ENCODE measurements around the gene ALLC.
"Not testable (repeated sequence)": the region's sequence is repeated elsewhere in the genome, so short reads cannot be mapped to it uniquely, and the experiment has no call there.

The ALLC gene

GRCh38 chr2:3626118-3626811 is 31.7 kb upstream of the ALLC start:
- no peak for DNase-seq (ENCODE audit: low spot score)

GRCh38 chr2:3626812-3627499 is 31.0 kb upstream of the ALLC start:
- DNase-seq (ENCODE audit: low spot score): no peak

DNA sequence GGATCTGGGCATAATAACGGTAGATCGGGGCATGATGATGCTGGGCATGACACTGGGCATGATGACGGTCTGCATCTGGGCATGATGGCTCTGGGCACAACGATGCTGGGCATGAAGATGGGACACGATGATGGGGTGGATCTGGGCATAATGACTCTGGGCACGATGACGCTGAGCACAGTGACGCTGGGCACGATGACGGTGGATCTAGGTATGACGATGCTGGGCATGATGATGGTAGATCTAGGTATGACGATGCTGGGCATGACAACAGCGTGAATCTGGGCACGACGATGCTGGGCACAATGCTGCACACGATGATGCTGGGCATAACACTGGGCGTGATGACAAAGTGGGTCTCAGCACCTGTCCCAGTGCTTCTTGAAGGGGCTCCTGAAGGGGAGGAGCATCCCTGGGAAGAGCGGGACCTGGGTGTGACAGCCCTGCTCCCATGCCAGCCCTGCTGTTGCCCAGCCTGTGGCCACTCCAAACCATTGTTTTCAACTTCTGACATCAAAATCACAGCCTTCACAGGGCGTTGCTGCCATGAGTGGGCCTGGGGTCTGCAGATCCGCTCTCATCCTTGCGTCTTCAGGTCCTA is 30.4 kb upstream of the ALLC start:
- DNase-seq (ENCODE audit: low spot score): no peak

DNA sequence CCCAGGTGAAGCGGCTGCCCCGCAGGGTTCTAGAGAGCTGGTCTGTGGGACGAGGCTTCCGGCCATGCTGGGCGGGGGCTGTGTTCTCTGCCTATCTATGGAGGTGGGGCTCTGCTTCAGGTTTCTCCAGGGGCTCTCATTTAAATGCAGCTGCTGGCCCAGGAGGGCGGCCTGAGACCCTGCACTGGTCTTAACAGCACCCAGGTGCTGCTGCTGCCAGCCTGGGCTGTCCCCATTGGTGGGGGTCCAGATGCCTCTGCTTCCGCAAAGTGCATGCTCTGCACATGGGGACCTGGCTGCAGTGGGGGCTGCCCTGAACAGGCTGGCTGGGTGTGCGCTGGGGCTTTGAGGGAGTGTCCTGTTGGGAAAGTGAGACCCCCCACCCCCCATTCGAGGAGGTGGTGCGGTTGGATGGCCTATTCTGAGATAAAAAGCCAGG is 29.7 kb upstream of the ALLC start:
- DNase-seq (ENCODE audit: low spot score): no peak

- DNase-seq (ENCODE audit: low spot score): no peak
These were observed 29.2 kb upstream of the ALLC start for GRCh38 chr2:3628800-3629199.

GRCh38 chr2:3630631-3631030 is 27.4 kb upstream of the ALLC start:
- DNase-seq (ENCODE audit: low spot score): no peak

DNA sequence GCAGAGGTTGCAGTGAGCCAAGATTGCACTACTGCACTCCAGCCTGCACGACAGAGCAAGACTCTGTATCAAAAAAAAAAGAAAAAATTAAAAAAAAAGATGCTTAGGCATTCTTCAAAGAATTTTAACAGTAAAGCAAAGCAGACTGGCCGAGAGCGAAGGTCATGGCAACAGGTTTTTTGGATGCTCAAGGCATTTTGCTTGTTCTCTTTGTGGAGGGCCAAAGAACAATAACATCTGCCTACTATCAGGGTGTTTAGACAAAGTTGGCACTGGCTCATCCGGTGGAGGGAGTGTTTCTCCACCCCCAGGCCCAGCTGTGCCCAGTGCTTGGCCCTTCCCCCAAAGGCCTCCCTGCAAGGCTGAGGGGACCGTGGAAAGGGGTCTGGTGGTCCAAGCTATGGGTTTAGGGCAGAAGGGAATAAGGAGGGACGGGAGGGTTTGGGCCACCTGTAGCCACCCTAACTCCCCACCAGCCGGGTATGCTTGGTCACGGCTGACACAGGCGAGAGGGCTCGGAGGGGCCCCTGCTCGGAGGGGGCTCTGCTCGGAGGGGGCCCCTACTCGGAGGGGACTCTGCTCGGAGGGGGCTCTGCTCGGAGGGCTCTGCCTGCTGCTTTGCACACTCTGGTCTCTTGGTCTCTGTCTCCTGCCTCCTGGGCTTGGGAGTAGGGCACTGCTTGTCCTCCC is 26.7 kb upstream of the ALLC start:
- no peak for DNase-seq (ENCODE audit: low spot score)

DNA sequence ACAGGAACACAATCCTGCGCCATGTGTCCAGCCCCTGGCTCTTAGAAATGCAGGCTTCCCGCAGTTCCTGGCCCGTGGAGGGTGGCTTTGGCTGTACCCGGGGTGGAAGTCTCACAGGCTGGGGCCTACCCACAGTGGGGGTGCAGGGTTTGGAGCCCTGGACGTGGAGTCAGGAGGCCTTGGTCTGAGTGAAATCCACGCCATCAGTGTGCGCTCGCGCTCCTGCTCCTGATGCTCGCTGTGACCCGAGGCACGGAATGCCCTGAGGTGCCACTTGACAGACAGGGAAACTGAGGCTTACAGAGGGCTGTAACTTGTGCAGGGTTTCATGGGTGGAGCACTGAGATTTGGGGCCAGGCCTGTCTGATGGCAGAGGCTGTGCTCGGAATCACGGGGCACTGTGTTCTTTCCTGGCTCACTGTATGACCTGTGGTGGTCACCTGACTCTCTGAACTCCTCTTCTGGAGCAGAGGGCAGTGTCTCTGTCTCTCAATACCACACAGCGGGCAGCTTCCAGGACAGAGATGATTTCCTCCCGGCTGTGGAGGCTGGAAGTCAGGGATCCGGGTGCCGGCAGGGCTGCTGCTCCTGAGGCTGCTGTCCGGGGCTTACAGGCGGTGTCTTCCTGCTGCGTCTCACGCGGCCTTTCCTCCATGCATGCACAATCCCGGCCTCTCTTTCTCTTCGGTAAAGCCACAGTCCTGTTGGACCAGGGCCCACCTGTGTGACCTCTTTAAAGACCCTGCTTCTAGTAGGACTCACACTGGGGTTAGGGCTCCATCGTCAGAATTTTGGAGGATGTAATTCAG is 25.9 kb upstream of the ALLC start:
- no peak for DNase-seq (ENCODE audit: low spot score)

GRCh38 chr2:3633089-3633981 is 24.7 kb upstream of the ALLC start:
- peak; percentile 50 for DNase-seq (ENCODE audit: low spot score)

GRCh38 chr2:3633982-3634595 is 23.9 kb upstream of the ALLC start:
- DNase-seq (ENCODE audit: low spot score): no peak

DNA sequence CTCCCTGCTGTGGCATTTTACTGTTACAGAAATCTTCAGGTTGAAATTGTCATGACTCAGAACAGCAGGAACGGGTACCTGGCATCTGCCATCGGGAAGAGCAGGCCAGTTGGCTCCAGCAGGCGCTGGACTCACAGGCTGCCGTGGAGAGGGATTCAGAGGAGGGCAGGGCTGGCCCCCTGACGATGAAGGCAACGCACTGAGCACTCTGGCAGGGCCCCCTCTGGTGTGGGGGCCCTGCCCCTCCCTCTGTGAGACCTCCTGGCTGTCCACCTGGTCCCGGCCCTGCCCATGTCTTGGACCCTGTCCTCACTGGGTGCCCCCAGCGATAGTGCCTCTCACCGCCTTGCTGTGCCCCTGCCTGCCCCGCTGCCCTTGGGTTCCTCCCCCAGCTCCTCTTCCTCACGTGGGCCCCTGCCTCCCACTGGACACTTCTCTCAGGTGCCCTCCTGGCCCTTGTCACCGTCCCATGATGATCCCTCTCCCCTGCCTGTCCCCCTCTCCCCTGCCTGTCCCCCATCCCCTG is 23.3 kb upstream of the ALLC start:
- no peak for DNase-seq (ENCODE audit: low spot score)

GRCh38 chr2:3635171-3635974 is 22.6 kb upstream of the ALLC start:
- DNase-seq (ENCODE audit: low spot score): no peak

GRCh38 chr2:3635975-3636327 is 22.0 kb upstream of the ALLC start:
- DNase-seq (ENCODE audit: low spot score): not testable (repeated sequence)

GRCh38 chr2:3636586-3637310 is 21.3 kb upstream of the ALLC start:
- DNase-seq (ENCODE audit: low spot score): no peak

DNA sequence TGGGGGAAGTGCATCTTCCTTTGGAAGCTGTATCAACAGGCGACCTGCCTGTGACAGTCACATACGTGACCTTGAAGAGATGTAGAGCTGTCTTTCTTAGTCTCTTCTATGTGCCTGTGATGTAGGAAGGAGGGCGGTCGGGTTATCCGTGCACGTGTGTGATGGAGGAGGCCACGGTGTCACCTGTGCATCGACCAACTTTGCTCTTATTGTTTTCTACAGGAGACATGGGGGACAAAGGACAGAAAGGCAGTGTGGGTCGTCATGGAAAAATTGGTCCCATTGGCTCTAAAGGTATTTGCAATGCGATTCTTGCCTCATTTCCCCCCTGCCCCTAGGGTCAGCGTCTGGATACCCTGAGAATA is 20.7 kb upstream of the ALLC start:
- no peak for DNase-seq (ENCODE audit: low spot score)

- no peak for DNase-seq (ENCODE audit: low spot score)
These were observed 20.1 kb upstream of the ALLC start for GRCh38 chr2:3637692-3638455.

DNA sequence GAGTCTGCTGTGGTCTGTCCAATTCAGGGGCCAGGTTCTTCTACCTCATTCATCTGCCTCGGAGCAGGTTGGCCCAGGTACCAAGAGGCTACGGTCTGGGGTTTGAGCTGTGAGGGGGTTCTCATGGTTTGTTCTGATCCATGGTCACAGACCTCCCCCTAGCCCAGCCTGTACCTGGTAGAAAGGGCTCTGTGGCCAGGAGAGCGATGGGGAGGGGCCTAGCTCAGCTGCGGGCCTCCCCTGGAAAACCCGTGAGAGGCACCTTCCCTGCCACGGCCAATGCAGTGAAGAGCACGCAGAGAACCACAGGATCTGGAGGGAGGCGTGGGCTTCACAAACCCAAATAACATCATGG is 19.6 kb upstream of the ALLC start:
- DNase-seq (ENCODE audit: low spot score): no peak

GRCh38 chr2:3639015-3639630 is 18.9 kb upstream of the ALLC start:
- DNase-seq (ENCODE audit: low spot score): no peak

Measured in RKO (cell line).